NT2/D1 (cell line): ENCODE data around the gene APOL6.
"Not testable (repeated sequence)": the region's sequence is repeated elsewhere in the genome, so short reads cannot be mapped to it uniquely, and the experiment has no call there.

Experiments
- SUZ12 ChIP-seq: IDR thresholded peaks from 2 replicates; pipeline ENCODE4 v1.6.1; 2011; ENCODE audit not compliant: insufficient read length, insufficient read depth; ENCODE audit errors: extremely low read depth
- YY1 ChIP-seq: IDR thresholded peaks from 2 replicates; pipeline ENCODE4 v1.6.1; 2011; ENCODE audit not compliant: insufficient read length, insufficient read depth
- ZNF274 ChIP-seq: IDR thresholded peaks from 2 replicates; pipeline ENCODE4 v1.6.1; 2011; ENCODE audit warnings: mild to moderate bottlenecking, low read depth, low read length

DNA sequence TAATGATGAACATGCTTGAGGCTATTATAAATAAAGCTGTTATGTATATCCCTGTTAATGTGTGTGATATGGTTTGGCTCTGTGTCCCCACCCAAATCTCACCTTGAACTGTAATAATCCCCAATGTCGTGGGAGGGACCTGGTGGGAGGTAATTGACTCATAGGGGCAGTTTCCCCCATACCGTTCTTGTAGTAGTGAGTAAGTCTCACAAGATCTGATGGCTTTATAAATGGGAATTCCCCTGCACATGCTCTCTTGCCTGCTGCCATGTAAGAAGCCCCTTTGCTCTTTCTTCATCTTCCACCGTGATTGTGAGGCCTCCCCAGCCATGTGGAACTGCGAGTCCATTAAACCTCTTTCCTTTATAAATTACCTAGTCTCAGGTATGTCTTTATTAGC is 31.2 kb downstream of the APOL6 start:
- TF ChIP-seq YY1, ZNF274, SUZ12: not testable (repeated sequence)
